Ishikawa (cell line): Measurements from ENCODE around the gene EHD1.

Experiments used
- CEBPB ChIP-seq: IDR thresholded peaks from 2 replicates; pipeline ENCODE4 v1.6.1; 2012
- CREB1 ChIP-seq: IDR thresholded peaks from 2 replicates; pipeline ENCODE4 v1.6.1; 2012; ENCODE audit warnings: low read depth
- EGR1 ChIP-seq: IDR thresholded peaks from 2 replicates; pipeline ENCODE4 v1.6.1; 2012
- EP300 ChIP-seq: IDR thresholded peaks from 2 replicates; pipeline ENCODE4 v1.6.1; 2012; ENCODE audit warnings: borderline replicate concordance
- FOXM1 ChIP-seq: IDR thresholded peaks from 2 replicates; pipeline ENCODE4 v1.6.1; 2012; ENCODE audit warnings: low read depth, borderline replicate concordance
- MAX ChIP-seq: IDR thresholded peaks from 2 replicates; pipeline ENCODE4 v1.6.1; 2012
- NFIC ChIP-seq: IDR thresholded peaks from 2 replicates; pipeline ENCODE4 v1.6.1; 2012
- RAD21 ChIP-seq: IDR thresholded peaks from 2 replicates; pipeline ENCODE4 v1.6.1; 2012; ENCODE audit warnings: low read depth
- TAF1 ChIP-seq: IDR thresholded peaks from 2 replicates; pipeline ENCODE4 v1.6.1; 2012; ENCODE audit warnings: low read depth, mild to moderate bottlenecking
- TCF12 ChIP-seq: IDR thresholded peaks from 2 replicates; pipeline ENCODE4 v1.6.1; 2012; ENCODE audit warnings: low read depth
- TEAD4 ChIP-seq: IDR thresholded peaks from 2 replicates; pipeline ENCODE4 v1.6.1; 2012
- YY1 ChIP-seq: IDR thresholded peaks from 2 replicates; pipeline ENCODE4 v1.6.1; 2012; ENCODE audit warnings: low read depth
- ZBTB7A ChIP-seq: IDR thresholded peaks from 2 replicates; pipeline ENCODE4 v1.6.1; 2012; ENCODE audit warnings: low read depth
- TF ChIP-seq, protein P1 (sequence below): IDR thresholded peaks from 2 replicates; pipeline ENCODE4 v1.6.1; 2012; ENCODE audit warnings: low read depth, mild to moderate bottlenecking
- TF ChIP-seq, protein P2 (sequence below): IDR thresholded peaks from 2 replicates; pipeline ENCODE4 v1.6.1; 2012

EHD1 gene

DNA sequence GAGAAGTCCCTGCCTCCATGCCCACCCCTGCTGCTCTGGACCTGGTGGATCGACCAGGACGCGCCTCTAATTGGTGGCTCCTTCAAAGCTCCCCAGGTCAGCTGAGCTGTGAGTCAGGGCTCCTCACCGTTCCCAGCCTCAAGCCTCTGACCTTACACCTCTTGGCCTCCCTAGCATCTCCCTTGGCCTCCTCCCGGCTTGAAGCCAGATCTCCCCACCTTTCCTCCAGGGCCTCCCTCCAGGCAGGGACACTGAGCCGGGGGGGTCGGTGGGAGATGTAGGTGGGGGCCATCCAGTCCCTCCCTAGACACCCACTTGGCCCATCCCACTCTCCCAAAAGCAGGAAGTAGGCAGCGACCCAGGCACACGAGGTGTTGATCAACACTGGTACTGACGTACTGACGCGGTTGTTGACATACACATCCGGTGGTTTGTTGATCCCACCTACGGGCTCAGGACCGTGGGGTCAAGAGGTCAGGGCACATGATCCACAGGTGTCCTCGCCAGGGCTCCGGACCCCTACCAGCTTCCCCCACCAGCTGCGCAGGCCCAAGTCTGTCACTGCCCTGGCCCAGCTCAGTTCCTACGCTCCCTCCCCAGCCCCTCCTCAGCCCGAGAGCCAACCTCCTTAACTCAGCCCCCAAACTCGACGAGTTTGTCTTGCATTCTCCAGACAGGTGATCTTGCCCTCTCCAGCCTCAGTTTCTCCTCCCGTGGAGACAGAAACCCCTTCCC is 37.8 kb upstream of the EHD1 start:
- TF ChIP-seq TCF12 (no peak), MAX (peak; percentile 44)

DNA sequence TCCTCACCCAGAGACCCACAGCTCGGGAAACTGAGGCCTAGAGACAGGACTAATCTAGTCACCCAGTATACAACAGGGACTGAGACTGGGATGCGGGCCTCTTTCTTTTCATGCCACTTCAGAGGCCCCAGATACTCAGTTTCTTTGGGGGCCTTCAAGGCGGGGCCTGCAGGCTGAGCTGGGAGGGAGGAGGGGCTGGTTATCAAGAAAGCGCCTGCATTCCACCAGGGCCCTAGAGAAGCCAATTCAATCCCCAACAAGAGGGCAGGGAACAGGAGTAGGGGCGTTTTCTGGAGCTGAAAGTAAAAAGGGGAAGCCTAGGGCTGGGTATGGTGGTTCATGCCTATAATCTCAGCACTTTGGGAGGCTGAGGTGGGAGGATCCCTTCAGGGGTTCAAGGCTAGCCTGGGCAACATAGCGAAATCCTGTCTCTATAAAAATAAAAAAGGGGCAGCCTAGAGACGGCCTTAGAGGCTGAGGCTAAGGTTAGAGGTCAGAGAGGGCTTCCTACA is 37.0 kb upstream of the EHD1 start:
- TF ChIP-seq NFIC: no peak
- no peak for TF ChIP-seq FOXM1
- no peak for TF ChIP-seq EP300
- TF ChIP-seq YY1: no peak
- TF ChIP-seq ZBTB7A: no peak

DNA sequence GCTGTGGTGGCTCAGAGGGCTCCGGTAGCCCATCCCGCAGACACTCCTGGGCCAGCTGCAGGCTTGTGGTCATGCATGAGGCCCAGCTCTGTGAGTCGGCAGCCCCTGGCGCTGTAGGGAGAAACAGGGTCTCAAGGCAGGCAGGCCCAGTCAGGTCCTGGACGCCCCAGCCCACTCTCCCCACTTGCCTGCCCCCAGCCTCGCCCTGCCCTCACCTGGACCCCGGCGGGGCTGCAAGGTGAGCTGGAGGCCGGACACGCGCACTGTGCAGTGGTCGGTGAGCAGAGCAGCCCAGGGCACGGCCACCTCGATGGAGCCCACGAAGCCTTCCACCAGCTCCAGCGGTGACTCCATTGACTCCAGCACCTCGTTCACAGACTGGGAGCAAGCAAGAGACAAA is 35.7 kb upstream of the EHD1 start:
- TF ChIP-seq EP300: no peak
- TF ChIP-seq CREB1: no peak
- no peak for TF ChIP-seq TEAD4
- TF ChIP-seq ZBTB7A: no peak
- no peak for TF ChIP-seq TAF1
- TF ChIP-seq EGR1: no peak
- TF ChIP-seq NFIC: no peak
- TF ChIP-seq, protein P1, sequence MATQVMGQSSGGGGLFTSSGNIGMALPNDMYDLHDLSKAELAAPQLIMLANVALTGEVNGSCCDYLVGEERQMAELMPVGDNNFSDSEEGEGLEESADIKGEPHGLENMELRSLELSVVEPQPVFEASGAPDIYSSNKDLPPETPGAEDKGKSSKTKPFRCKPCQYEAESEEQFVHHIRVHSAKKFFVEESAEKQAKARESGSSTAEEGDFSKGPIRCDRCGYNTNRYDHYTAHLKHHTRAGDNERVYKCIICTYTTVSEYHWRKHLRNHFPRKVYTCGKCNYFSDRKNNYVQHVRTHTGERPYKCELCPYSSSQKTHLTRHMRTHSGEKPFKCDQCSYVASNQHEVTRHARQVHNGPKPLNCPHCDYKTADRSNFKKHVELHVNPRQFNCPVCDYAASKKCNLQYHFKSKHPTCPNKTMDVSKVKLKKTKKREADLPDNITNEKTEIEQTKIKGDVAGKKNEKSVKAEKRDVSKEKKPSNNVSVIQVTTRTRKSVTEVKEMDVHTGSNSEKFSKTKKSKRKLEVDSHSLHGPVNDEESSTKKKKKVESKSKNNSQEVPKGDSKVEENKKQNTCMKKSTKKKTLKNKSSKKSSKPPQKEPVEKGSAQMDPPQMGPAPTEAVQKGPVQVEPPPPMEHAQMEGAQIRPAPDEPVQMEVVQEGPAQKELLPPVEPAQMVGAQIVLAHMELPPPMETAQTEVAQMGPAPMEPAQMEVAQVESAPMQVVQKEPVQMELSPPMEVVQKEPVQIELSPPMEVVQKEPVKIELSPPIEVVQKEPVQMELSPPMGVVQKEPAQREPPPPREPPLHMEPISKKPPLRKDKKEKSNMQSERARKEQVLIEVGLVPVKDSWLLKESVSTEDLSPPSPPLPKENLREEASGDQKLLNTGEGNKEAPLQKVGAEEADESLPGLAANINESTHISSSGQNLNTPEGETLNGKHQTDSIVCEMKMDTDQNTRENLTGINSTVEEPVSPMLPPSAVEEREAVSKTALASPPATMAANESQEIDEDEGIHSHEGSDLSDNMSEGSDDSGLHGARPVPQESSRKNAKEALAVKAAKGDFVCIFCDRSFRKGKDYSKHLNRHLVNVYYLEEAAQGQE: no peak
- TF ChIP-seq RAD21: no peak
- no peak for TF ChIP-seq YY1

DNA sequence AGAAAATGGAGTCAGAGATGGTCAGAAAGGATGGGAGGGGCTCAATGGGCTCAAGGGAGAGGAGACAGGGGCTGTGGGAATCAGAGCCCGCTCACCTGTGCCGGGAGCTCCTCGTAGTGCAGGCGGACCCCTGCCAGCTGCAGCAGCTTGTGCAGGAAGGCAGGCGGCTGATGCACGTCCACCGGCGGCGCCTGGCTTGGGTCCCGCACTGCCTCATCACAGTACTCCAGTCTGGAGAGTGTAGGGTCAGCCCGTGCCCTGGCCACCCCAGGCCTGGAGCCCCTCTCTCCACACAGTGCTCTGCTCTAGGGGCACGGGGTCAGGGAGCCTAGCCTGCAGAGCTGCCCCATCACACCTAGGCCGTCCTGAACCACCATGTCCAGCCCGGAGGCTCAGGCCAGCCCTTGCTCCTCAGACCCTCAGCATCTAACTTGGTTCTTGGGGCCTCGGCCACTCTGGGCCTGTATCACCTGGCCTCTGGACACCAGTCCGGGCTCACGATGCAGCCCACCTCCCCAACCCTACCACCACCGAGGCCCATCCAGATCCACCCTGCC is 34.8 kb upstream of the EHD1 start:
- TF ChIP-seq MAX: no peak
- TF ChIP-seq RAD21: no peak
- no peak for TF ChIP-seq CEBPB
- TF ChIP-seq, protein P1: no peak
- no peak for TF ChIP-seq EGR1
- TF ChIP-seq TAF1: no peak
- TF ChIP-seq CREB1: no peak
- TF ChIP-seq ZBTB7A: no peak
- no peak for TF ChIP-seq NFIC
- no peak for TF ChIP-seq FOXM1
- TF ChIP-seq, protein P2, sequence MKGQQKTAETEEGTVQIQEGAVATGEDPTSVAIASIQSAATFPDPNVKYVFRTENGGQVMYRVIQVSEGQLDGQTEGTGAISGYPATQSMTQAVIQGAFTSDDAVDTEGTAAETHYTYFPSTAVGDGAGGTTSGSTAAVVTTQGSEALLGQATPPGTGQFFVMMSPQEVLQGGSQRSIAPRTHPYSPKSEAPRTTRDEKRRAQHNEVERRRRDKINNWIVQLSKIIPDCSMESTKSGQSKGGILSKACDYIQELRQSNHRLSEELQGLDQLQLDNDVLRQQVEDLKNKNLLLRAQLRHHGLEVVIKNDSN: no peak
- TF ChIP-seq TCF12: no peak
- no peak for TF ChIP-seq TEAD4
- TF ChIP-seq YY1: no peak
- no peak for TF ChIP-seq EP300

DNA sequence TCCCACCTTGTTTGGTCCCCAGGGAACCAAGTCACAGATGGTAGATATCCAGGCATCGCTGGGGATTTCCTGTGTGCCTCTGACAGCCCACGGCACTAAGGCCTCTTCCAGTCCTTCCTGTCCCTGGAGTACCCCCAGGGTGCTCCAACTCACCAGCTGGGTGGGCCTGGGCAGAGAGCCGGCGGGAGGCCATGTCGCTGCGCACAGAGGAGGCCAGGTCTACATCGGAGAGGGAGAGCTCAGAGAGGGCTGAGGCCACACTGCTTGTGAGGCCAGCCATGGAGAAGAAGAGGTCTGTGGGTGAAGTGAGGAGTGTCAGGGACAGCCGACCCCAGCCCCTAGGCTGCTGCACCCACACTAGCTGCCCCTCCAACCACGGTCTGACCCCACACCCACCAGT is 33.3 kb upstream of the EHD1 start:
- TF ChIP-seq ZBTB7A (no peak), MAX (no peak), TAF1 (no peak), CEBPB (no peak), EP300 (no peak), TCF12 (no peak), TEAD4 (no peak), FOXM1 (no peak), YY1 (no peak), RAD21 (no peak), EGR1 (no peak), NFIC (no peak), CREB1 (no peak)
- TF ChIP-seq, protein P1: no peak
